Stimulated activated CD8-positive, alpha-beta memory T cell treated with anti-CD3 and anti-CD28 coated beads, Interleukin-12 subunit alpha, Interleukin-12 subunit beta, amount 100 ng/mL, for 24 hours (primary cell): Measurements from ENCODE around the gene SZRD1.

Experiments
- DNase-seq: peaks from one replicate; pipeline ENCODE4 v3.0.0-alpha.2; 2020; ENCODE audit errors: extremely low read depth

Gene SZRD1

DNA sequence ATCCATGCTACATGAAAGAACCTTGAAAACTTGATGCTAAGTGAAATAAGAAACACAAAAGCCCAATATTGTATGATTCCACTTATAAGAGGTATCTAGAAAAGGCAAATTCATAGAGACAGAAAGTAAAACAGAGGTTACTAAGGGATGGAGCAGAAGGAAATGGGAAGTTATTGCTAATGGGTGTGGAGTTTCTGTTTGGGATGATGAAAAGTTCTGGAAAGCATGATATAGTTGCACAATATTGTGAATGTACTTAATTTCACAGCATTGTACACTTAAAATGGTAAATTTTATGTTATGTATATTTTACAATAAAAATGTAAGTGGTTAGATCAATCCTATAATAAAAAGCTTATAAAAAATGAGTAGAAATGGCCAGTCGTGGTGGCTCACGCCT is 71.9 kb downstream of the SZRD1 start:
- DNase-seq: no peak

DNA sequence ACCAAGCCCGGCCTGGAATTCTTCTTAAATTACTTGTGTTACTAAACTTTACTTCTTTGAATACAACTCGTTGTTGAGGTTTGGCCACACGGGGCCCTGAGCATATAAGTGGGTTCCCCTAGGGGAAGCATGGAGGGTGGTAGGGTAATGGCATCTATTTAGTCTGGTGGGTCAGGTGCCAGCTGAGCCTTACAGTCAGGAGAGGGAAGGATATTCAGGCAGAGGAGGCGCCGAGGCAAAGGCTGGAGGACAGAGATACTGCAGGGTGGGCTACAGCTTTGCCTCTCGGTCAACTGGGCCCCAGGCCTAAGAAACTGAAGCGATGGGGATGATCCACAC is 73.1 kb downstream of the SZRD1 start:
- no peak for DNase-seq

DNA sequence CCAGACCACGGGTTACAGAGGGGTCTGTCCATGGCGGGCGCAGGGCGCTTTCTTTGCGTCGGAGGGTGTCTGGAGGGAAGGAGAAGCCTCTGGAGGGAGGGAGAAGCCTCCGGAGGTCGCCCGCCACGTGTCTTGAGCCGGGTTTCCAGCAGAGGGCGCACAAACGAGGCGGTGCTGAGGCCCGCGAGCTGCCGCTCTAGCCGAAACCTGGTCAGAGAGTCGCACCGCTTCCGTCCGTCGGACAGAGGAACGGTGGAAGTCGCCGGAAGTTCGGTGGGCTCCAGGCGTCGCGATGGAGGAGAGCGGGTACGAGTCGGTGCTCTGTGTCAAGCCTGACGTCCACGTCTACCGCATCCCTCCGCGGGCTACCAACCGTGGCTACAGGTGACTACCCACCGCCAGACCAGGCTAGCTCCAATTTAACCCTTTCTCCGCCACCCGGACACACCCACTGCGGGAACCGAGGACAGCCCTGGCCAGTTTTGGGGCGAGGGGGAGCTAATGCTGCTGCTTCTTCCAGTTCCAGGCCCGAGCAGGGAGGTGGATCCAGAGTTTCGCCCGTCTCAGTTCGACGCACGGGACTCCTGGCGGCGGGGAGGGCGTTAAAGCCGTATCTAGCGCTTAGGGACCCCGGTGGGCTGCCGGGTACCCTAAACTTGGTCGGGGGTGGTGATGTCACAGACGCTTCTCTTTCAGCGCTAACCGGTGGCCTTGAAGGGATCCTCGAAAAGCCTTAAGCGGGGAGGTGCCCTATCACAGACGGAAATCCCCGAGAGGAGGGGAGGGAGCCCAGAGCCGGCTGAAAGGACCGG is 73.6 kb downstream of the SZRD1 start, which contains the start of gene NECAP2:
TSS of gene NECAP2 (plus strand) at position 255 of the 812 bp plus-strand sequence. CDS start at position 293, 38 bp downstream.
- peak; percentile 86 for DNase-seq

DNA sequence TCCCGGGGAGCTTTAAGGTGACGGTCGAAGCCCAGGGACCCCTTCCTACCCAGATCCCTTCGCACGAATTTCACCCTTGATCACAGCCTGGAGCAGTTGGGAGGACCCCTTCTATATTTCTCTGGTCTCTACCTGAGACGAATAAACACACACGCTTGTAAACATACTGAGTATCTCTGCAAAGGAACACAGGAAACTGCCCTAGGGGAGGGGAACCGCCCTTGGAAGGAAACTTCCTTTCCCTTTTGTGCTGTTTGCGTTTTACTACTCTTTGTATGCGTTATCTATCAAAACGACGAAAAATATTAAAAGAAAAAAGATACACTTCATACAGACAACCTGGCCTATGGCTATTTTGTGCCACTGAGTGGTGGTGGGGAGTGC is 74.2 kb downstream of the SZRD1 start:
- no peak for DNase-seq

DNA sequence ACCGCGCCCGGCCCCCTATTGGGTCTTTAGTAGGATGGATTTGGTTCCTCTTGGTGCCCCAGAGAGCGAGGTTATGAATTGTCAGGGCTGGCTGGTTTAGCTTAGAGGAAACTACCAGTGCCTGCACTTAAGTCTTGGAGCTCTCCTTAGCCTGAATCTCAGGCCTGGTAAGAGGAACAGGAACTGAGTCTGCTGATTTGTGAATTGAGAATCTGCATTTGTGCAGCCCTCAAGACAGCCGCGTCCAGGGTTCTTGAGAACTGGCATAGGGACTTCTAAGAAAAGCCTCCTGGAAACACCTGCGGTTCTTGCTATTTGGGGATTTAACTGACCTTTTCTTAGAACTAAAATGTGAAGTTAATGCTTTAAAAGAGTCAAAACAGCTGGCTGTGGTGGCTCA is 75.2 kb downstream of the SZRD1 start:
- no peak for DNase-seq

DNA sequence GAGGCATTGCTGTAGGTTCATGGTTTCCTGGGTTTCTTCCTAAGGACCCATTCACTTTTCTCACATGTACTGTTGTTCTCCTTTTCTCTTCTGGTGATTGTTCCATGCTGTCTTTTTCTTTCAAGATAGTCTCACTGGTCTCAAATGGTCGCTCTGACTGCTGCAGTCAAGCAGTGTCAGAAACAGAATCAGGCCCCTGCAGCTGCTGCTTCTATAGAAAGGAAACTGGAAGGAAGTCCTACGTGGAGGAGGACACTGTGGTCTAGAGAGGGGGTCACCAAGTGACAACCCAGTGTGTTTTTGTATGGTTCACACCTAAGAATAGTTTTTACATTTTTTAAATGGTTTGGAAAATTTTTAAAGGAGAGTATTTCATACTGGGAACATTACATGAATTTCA is 75.9 kb downstream of the SZRD1 start:
- no peak for DNase-seq

DNA sequence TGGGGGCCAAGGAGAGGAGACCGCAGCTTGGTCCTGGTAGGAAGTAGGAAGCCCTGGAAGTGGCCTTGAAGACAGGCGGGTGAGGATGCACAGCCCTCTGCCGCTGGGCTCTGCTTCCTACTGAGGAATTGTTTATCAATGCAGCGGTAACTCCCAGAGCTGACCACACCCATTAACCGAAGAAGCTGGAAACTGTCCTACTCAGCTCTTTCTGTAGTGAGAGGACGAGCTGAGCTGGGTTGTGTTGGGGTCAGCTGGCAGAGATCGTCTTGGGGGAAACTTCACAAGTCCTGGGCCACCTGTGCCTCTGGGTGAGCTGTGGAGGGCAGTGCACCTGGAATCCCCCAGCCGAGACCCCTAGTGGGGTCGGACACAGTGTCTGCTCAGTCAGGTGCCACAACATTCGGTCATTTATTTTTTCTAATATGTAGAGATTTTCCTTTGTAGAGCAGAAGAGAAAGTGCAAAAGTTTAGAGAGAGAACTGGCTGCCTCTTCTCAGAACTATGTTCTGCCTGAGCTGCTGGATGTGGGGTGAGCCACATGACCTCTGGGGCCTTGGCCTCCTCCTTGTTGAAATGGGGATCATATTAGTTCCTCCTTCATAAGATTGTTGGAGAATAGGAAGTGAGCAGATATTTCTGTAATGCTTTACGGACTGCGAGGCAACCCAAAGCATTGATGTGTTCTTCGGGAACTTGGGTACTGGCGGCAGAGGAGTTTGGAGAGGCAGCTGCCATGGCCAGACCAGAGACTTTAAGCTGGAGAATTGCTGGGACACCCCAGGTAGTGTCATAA is 77.1 kb downstream of the SZRD1 start:
- no peak for DNase-seq

DNA sequence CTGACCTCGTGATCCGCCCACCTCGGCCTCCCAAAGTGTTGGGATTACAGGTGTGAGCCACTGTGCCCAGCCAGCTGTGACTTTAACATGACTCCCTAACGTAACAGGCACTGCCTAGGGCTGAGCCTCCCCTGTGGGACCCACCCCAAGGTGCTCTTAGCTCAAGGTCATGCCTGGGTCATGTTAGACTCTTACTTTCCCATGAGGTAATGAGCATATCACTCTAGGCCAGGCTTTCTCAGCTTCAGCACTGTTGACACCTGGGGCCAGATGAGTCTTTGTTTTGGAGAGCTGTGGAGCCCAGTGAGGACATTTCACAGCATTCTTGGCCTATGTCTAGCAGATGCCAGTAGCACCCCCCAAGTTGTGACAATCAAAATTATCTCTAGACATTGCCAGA is 78.0 kb downstream of the SZRD1 start:
- DNase-seq: no peak

DNA sequence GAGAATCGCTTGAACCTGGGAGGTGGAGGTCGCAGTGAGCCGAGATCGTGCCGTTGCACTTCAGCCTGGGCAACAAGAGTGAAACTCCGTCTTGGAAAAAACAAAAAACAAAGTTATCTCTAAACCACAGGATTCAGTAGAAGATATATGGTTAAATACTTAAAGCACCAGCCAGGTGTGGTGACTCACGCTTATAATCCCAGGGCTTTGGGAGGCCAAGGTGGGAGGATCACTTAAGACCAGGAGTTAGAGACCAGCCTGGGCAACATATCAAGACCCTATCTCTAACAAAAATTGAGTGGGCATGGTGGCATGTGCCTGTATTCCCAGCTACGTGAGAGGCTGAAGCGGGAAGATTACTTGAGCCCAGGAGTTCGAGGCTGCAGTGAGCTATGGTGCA is 79.1 kb downstream of the SZRD1 start:
- DNase-seq: no peak

DNA sequence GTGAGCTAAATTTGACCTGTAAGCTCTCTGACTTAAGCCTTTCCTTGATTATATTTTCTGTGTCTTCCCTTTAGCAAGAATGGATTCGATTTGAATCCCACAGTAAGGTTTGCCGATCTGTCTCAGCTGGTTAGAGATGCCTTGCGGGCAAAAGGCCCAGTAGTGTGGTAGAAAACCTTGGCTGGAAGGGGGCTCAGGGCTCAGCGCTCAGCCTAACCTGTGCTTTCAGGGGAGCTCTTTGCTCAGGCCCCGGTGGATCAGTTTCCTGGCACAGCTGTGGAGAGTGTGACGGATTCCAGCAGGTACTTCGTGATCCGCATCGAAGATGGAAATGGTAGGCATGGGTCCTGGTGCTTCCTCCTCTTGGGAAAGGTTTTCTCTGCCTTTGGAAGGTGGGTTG is 80.6 kb downstream of the SZRD1 start:
- DNase-seq: no peak
